Smooth muscle cell (in vitro differentiated cells): ENCODE measurements around the gene WSB2. TPM values are rescaled to one million over a fixed set of nuclear protein-coding genes. Genes with fewer than 3 reads are reported as not detected.
"Not testable (repeated sequence)": the region's sequence is repeated elsewhere in the genome, so short reads cannot be mapped to it uniquely, and the experiment has no call there.

Experiments used
- DNase-seq: peaks from one replicate; lab custom pipeline; 2025; ENCODE audit not compliant: unreplicated experiment; lab: John Stamatoyannopoulos, UW
- H2AFZ ChIP-seq: fragments of 200-600 bp; sonication (generic); 2 replicates; pipeline ENCODE4 v1.6.0; 2016; ENCODE audit warnings: antibody characterized with exemption, low read depth, mild to moderate bottlenecking
- H3F3A ChIP-seq: fragments of 200-600 bp; sonication (generic); 2 replicates; pipeline ENCODE4 v1.6.0; 2017; ENCODE audit warnings: antibody characterized with exemption, low read depth
- H3K27ac ChIP-seq: fragments of 200-600 bp; sonication (generic); 2 replicates; pipeline ENCODE4 v1.5.1; 2016; ENCODE audit warnings: low read depth, mild to moderate bottlenecking
- H3K27me3 ChIP-seq: fragments of 200-600 bp; sonication (generic); 2 replicates; pipeline ENCODE4 v1.6.1; 2016; ENCODE audit warnings: low read depth, mild to moderate bottlenecking
- H3K36me3 ChIP-seq: fragments of 200-600 bp; sonication (generic); 2 replicates; pipeline ENCODE4 v1.5.1; 2016; ENCODE audit warnings: low read depth
- H3K4me1 ChIP-seq: fragments of 200-600 bp; sonication (generic); 2 replicates; pipeline ENCODE4 v1.5.1; 2016; ENCODE audit warnings: low read depth
- H3K4me2 ChIP-seq: fragments of 200-600 bp; sonication (generic); 2 replicates; pipeline ENCODE4 v1.6.0; 2016; ENCODE audit warnings: mild to moderate bottlenecking
- H3K4me3 ChIP-seq: fragments of 200-600 bp; sonication (generic); 2 replicates; pipeline ENCODE4 v1.5.1; 2016; ENCODE audit warnings: mild to moderate bottlenecking
- H3K79me2 ChIP-seq: fragments of 200-600 bp; sonication (generic); 2 replicates; pipeline ENCODE4 v1.6.0; 2016; ENCODE audit warnings: low read depth, mild to moderate bottlenecking
- H3K9ac ChIP-seq: fragments of 200-600 bp; sonication (generic); 2 replicates; pipeline ENCODE4 v1.6.0; 2016; ENCODE audit warnings: low read depth
- H3K9me3 ChIP-seq: fragments of 200-600 bp; sonication (generic); replicated peaks from 2 replicates; pipeline ENCODE4 v1.5.1; 2016; ENCODE audit warnings: low read depth
- H4K20me1 ChIP-seq: fragments of 200-600 bp; sonication (generic); 2 replicates; pipeline ENCODE4 v1.6.0; 2016; ENCODE audit warnings: low read depth
- WGBS: methylation state at CpG from one replicate; pipeline ENCODE4 v1.1.7; 2016; ENCODE audit warnings: low lambda C conversion rate; 5-methylcytosine and 5-hydroxymethylcytosine counted together
- polyA plus RNA-seq: library from polyadenylated mRNA; unstranded; fragments of >200 nt; fragmentation: Nextera tagmentation; extraction: Ambion mirVana; gene quantifications from 2 replicates; pipeline ENCODE4 v1.2.1, GENCODE V29; 2016
- total RNA-seq: library from RNA; depleted of rRNA; stranded (reverse); fragments of >200 nt; gene quantifications from 2 replicates; pipeline ENCODE4 v1.2.3, GENCODE V29; 2014
- TF ChIP-seq, protein P1 (sequence below): fragments of 200-600 bp; sonication (generic); IDR thresholded peaks from 2 replicates; pipeline ENCODE4 v1.5.1; 2017; ENCODE audit warnings: borderline replicate concordance, mild to moderate bottlenecking, antibody characterized with exemption; ENCODE audit not compliant: insufficient read depth, poor library complexity, severe bottlenecking

WSB2 gene
- total and polyA plus RNA-seq, 2 experiments from 2014 or later: 48.1 to 78.2 TPM

DNA sequence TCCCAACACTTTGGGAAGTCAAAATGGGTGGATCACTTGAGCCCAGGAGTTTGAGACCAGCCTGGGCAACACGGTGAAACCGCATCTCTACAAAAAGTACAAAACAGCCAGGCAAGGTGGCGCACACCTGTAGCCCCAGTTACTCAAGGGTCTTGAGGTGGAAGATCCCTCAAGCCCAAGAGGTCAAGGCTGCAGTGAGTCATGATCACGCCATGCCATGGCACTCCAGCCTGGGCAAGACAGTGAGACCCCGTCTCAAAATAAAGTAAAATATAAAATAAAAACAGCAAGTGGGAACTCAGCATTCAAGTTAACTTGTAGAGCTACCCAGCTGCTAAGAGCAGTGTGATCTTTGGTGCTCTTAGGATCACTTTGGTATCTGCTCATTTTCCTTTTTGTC lies 31.8 kb downstream of the WSB2 start:
- DNase-seq: no peak
- H3K79me2 ChIP-seq: no peaks in the 10 kb centered on the region
- no peak overlapping the region for H3K4me2 ChIP-seq
- H4K20me1 ChIP-seq: no peaks in the 10 kb centered on the region
- H3K36me3 ChIP-seq: no peaks in the 10 kb centered on the region
- no peaks in the 10 kb centered on the region for H3F3A ChIP-seq
- H3K9ac ChIP-seq: no peak overlapping the region
- no peaks in the 10 kb centered on the region for H3K4me1 ChIP-seq
- TF ChIP-seq, protein P1, sequence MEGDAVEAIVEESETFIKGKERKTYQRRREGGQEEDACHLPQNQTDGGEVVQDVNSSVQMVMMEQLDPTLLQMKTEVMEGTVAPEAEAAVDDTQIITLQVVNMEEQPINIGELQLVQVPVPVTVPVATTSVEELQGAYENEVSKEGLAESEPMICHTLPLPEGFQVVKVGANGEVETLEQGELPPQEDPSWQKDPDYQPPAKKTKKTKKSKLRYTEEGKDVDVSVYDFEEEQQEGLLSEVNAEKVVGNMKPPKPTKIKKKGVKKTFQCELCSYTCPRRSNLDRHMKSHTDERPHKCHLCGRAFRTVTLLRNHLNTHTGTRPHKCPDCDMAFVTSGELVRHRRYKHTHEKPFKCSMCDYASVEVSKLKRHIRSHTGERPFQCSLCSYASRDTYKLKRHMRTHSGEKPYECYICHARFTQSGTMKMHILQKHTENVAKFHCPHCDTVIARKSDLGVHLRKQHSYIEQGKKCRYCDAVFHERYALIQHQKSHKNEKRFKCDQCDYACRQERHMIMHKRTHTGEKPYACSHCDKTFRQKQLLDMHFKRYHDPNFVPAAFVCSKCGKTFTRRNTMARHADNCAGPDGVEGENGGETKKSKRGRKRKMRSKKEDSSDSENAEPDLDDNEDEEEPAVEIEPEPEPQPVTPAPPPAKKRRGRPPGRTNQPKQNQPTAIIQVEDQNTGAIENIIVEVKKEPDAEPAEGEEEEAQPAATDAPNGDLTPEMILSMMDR: no peak
- no peaks in the 10 kb centered on the region for H3K27me3 ChIP-seq
- 100% methylated on average over 5 of the region's 5 CpGs for WGBS
- H3K27ac ChIP-seq: no peak overlapping the region
- H3K4me3 ChIP-seq: no peak overlapping the region
- no peak overlapping the region for H2AFZ ChIP-seq
- no peaks in the 10 kb centered on the region for H3K9me3 ChIP-seq

DNA sequence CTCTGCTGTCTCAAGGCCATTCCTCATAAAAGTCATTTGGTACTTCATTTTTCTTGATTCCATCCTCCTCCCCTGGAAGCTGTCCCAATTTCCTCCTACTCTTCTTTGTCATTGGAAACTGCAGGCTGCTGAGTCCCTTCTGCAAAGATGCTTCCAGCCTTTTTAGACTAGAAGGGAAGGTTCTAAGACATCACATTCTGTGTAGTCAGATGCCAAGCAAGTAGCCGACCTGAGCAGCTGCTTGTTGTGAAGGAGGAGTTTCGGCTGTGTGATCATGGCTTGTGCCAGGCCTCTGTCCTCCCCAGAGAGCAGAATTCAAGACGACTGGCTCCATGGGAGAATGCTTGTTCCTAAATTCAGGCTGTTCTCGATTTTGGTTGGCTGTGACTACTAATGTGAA lies 35.8 kb downstream of the WSB2 start:
- H3K9ac ChIP-seq: no peak overlapping the region
- WGBS: 89% methylated on average over 4 of the region's 4 CpGs
- H3K4me3 ChIP-seq: no peak overlapping the region
- H3K4me2 ChIP-seq: no peak overlapping the region
- H4K20me1 ChIP-seq: no peaks in the 10 kb centered on the region
- no peaks in the 10 kb centered on the region for H3K79me2 ChIP-seq
- H3K9me3 ChIP-seq: no peaks in the 10 kb centered on the region
- TF ChIP-seq, protein P1: no peak
- no peaks in the 10 kb centered on the region for H3K27me3 ChIP-seq
- no peaks in the 10 kb centered on the region for H3K36me3 ChIP-seq
- no peaks in the 10 kb centered on the region for H3F3A ChIP-seq
- H2AFZ ChIP-seq: no peak overlapping the region
- no peaks in the 10 kb centered on the region for H3K4me1 ChIP-seq
- no peak overlapping the region for H3K27ac ChIP-seq
- no peak for DNase-seq

DNA sequence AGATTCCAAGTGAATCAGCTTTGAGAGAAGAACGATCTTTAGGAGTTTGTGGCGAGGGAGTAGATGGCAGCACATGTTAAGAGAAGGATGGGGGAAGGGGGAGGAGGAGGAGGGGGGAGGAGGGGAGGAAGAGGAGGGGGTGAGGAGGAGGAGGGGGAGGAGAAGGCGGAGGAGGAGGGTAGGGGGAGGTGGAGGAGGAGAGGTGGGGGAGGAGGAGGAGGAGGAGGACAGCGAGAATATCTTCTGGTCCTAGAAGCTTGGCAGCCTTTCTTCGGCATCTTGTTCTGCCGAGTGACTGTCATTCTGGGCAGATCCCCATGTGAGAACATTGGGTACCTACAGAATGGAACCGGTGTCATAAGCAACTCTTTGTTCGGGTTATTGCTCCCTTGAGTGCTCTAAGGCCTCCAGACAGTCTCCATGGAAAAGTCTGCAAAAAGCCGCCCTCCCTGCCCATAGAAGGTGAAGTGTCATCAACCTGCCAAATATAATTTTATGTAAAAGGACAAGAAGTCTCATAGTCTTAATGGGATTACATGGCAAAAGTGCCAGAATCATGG lies 37.6 kb downstream of the WSB2 start:
- no peak overlapping the region for H3K4me2 ChIP-seq
- TF ChIP-seq, protein P1: no peak
- H3K9ac ChIP-seq: no peak overlapping the region
- WGBS: 91% methylated on average over 6 of the region's 9 CpGs
- no peaks in the 10 kb centered on the region for H3K79me2 ChIP-seq
- no peak overlapping the region for H2AFZ ChIP-seq
- DNase-seq: no peak
- H3K9me3 ChIP-seq: no peaks in the 10 kb centered on the region
- no peaks in the 10 kb centered on the region for H3F3A ChIP-seq
- no peaks in the 10 kb centered on the region for H3K4me1 ChIP-seq
- no peak overlapping the region for H3K27ac ChIP-seq
- H3K36me3 ChIP-seq: no peaks in the 10 kb centered on the region
- H3K27me3 ChIP-seq: no peaks in the 10 kb centered on the region
- H4K20me1 ChIP-seq: no peaks in the 10 kb centered on the region
- H3K4me3 ChIP-seq: no peak overlapping the region

DNA sequence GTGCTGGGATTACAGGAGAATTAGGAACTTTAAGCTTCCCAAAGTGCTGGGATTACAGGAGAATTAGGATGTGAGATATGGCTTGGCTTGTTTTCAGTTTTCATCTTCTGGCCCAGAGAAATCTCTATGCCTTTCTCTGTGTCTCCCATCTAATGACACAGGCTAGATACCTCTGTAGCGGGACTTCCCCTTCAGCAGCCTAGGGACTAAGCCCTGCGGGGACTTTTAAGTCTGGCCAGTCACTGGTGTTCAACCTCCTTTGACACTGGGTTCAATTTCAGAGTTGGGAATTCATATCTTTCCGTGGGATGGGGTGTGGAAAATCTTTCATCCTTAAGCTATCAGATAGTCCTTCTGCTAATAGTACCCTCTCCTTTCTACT lies 38.3 kb downstream of the WSB2 start:
- Histone ChIP-seq H3K27ac (no peak overlapping the region), H3K4me3 (no peak overlapping the region), H4K20me1 (no peaks in the 10 kb centered on the region), H3F3A (no peaks in the 10 kb centered on the region), H3K4me2 (no peak overlapping the region), H3K9me3 (no peaks in the 10 kb centered on the region), H3K9ac (no peak overlapping the region), H3K36me3 (no peaks in the 10 kb centered on the region), H3K4me1 (no peaks in the 10 kb centered on the region), H3K27me3 (no peaks in the 10 kb centered on the region), H2AFZ (no peak overlapping the region), H3K79me2 (no peaks in the 10 kb centered on the region)
- DNase-seq: no peak
- TF ChIP-seq, protein P1: no peak
- WGBS: 67% methylated on average over 3 of the region's 3 CpGs

DNA sequence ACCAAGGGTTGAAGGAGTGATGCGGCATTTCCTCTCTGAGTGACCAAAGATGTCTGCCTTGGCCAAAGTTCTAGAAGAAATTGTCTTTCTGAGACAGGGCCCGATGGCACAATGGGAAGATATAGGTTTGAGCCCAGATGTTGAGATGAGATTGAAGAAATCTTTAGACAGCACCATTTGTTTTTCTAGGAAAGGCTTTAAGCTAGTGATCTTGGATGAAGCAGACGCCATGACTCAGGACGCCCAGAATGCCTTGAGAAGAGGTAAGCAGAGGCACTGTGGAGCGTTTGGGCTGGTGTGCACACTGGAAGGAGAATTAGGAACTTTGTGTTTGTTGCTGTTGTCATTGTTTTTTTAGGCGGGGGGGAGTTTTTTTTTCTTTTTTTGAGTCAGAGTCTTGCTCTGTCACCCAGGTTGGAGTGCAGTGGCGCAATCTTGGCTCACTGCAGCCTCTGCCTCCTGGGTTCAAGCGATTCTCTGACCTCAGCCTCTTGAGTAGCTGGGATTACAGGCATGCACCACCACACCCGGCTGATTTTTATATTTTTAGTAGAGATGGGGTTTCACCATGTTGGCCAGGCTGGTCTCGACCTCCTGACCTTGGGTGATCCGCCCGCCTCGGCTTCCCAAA lies 38.8 kb downstream of the WSB2 start:
- 84% methylated on average over 13 of the region's 13 CpGs for WGBS
- not testable (repeated sequence) for H3K27me3 ChIP-seq, DNase-seq

More for the DNA sequence above, 38.8 kb downstream of the WSB2 start:
- not testable (repeated sequence) for H3K4me3 ChIP-seq, H3K9ac ChIP-seq, H3K4me1 ChIP-seq, H4K20me1 ChIP-seq, H2AFZ ChIP-seq, H3K4me2 ChIP-seq, H3F3A ChIP-seq, H3K36me3 ChIP-seq, H3K27ac ChIP-seq, H3K79me2 ChIP-seq, H3K9me3 ChIP-seq
